C1 segment of cervical spinal cord (tissue), 14 donors: ENCODE measurements around the gene IL4I1.

ENCODE experiments used
- DNase-seq, 14 donors: peaks; one replicate each; lab custom pipeline; 2025; lab: John Stamatoyannopoulos, UW

Gene IL4I1

DNA sequence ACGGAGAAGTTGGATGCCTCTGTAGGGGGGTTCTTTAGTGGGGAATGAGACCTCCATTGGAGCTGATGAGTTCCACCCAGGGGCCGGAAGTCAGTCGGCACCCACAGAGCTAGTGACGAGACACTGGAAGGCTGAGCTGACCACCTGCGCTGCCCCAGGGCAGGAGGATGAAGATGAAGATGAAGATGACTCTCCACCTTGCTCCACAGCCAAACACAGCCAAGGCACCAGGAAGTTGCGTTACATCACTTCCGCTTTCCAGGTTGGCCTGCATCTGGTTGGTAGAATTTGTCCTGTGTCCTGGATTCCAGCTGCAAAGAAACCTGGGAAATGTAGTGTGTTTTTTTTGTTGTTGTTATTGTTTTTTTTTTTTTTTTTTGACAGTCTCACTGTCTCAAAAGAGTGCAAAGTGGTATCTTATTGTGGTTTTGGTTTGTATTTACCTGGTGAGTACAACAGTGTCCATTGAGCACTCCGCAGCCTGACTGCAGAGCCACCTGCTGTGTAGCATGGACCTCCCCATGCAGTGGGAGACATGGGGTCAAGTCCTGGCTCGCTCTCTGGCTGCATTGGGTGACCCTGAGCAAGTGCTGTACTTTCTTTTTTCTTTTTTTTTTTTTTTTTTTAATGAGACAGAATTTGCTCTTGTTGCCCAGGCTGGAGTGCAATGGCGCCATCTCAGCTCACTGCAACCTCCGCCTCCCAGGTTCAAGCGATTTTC, 17.3 kb downstream of the IL4I1 start:
- no peak for DNase-seq

- DNase-seq: no peak
These were observed 18.0 kb downstream of the IL4I1 start for GRCh38 chr19:49878744-49879070.

DNA sequence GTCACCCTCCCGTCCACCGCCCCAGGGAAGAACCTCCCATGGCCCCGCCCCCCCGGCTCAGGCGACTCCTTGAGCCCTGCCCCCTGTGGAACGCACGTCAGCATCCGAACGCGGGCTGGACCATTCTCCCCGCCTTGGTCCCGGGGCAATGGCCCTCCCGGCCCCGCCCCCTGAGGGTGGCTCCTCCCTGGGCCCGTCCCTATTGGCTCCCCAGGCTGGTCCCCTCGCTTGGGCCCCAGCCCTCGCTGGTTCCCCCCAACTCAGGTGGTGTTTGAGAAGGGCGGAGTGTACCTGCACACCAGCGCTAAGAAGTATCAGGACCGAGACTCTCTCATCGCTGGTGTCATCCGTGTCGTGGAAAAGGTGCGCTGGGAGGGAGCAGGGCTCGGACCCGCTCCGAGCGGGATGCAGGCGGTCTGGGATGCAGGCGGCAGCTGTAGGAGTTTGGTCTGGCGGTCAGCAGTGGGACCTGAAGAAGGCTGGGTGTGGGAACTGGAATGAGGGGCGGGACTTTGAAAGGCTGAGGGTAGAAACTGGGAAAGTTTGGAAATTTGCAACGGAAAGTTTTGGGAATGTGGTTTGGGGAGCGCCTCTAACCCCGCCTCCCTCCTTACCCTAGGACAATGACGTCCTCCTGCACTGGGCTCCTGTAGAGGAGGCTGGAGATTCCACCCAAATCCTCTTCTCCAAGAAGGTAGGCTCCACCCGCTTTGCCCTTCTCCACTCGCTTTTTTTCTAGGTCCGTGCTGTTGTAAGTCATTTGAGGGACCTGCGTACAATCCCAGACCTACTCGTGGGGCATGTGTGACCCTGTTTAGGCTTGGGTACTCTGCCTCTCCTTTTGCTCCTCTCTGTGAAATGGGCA, 18.6 kb downstream of the IL4I1 start:
- DNase-seq: peak in 13 of 14 donors; percentile 92 to 99 (median 97)

DNA sequence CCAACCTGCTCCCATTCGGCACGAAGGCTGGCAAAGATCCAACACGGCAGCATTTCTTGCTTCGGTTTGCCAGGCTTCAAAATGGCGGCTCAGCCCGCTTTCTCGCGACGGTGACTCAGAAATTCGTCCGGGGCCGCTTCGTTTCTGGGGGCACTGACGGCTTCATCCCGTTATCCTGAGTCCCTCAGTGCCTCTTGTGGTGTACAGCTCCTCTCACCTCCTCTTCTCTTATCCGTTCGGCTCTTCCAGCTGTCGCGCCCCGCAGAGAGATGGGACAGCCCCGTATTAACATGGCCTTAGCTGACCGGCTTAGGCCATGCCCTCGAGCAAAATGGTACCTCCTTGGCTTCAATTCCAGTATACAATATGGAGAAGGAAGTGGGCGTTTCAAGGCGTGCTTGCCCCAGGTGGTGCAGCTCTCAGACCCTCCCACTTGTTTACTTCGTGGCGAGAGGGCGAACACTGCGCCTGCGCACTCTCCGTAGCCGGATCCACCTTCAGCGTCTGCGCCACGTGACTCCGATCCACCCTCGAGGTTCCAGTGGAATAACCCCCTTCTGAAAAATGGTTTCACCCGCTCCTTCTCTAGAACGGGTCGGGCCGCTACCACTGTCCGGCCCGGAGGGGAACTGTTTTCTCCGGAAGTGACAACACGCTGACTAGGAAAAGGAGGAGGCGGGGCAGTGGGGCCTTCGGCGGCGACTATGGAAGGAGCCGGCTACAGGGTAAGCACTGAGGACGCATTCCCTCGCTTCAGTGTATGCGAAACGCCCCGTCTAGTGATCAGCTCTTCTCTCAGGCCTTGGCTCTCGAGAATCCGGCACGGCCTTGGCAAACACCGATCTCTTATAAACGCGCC, 19.4 kb downstream of the IL4I1 start, which contains the start of the genes AKT1S1 and TBC1D17:
Gene AKT1S1 (minus strand): TSS at position 336 of the 859 bp plus-strand sequence. CDS start 4,060 bp downstream, outside the sequence.
Gene TBC1D17 (plus strand): TSS at position 683 of the 859 bp plus-strand sequence. CDS start 22 bp downstream, at position 705.
- DNase-seq: peak; percentile 95 to 100 (median 99)

DNA sequence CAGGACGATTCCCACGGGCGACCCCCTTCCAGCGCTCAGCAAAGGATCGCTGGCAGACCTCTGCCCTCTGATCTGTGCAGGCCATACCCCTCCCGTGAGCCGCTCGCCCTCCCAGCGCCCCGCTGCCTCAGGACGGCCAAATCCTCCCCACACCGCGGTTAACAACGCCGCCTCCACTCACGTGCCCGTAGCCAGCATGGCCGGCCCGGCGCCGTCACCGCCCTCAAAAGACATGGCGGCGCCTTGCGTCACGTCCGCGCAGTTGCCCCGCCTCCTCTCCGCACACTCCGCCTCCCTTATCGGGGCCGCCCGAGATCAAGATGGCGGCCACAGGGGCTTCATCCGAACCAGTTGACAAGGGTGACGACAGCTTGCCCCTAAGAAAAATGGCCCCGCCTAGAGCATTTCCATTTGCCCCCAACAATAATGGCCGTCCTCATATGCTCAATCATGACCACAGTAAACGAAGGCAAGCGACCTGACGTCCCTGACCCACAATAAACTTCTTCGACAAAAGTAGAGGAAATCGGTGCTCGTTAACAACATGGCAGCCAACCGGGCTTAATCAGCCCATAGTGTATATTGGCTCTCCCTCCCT, 20.2 kb downstream of the IL4I1 start:
- DNase-seq: peak; percentile 93 to 100 (median 98)

DNA sequence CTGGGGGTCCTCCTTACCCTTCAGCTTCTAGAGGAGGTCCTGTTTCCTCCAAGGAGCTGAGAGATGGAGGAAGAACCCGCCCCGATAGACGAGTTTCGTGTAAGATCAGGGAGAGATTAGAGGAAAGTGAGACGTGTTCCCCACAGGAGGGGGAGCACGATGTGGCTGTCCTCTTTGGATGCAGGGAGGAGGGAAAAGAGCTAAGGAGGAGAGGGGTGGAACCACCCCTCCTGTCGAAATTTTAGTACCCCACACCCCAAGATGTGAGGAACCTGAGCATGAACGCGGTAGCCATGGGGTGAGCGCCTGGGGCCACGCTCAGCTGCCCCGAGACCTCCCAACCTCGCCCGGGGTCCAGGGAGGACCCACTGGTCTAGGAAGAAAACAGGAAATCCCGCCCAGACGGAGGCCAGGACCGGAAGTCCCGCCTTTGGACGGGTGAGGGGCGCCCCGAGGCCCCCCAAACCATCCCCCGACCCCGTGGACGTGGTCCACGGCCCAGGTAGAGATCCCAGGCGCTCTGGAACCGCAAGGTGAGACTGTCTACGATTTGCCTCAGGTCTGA, 20.7 kb downstream of the IL4I1 start:
- DNase-seq: peak in 12 of 14 donors; percentile 57 to 84 (median 78)

- no peak for DNase-seq
These were observed 21.5 kb downstream of the IL4I1 start for GRCh38 chr19:49875177-49875576.

DNA sequence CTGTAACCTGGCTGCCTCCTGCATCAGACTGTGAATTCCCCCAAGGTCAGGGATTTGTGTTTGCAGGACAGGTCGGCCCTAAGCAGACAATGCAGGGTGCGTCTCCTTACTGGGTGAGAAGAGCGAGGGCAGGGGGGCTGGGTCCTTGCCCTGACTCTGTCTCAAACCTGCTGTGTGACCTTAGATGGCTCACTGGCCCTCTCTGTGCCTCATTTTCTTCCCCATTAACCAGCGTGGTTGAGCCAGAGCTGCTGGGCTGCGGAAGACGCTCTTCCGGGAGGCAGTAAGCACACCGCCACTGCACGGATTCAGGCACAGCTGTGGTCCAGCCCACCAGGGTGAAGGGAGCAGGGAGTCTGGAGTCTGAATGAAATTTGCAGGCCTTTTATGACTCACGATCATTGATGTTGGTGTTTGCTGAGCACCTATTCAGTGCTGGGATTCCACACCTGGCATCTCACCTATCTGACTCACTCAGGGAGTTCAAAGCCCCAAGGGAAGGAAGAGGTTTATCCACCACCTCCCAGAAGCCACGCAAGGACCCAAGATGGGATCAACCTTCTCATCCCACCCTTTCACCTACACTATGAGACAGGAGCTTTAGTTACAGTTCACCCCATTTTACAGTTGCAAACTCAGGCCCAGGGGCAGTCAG, 22.1 kb downstream of the IL4I1 start:
- no peak for DNase-seq

DNA sequence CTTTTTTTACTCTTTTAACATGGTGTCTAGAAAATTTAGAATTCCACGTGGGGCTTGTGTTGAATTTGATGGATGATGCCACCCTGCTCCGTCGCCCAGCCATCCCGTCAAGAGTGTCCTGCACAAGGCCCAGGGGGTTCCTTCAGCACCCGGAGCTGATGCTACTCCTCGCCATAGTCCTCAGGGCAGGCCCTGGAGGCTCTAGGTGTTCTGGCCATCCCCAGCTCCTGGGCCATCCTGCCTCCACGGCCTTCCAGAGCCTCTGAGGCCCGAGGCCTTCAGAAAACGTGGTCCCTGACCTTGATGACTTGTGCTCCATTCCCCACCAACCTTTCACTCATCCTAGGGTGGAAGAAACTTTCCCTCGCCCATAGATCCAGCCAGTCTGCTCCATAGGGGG, 22.9 kb downstream of the IL4I1 start:
- DNase-seq: no peak

- DNase-seq: no peak
These were observed 23.6 kb downstream of the IL4I1 start for GRCh38 chr19:49873129-49873521.

DNA sequence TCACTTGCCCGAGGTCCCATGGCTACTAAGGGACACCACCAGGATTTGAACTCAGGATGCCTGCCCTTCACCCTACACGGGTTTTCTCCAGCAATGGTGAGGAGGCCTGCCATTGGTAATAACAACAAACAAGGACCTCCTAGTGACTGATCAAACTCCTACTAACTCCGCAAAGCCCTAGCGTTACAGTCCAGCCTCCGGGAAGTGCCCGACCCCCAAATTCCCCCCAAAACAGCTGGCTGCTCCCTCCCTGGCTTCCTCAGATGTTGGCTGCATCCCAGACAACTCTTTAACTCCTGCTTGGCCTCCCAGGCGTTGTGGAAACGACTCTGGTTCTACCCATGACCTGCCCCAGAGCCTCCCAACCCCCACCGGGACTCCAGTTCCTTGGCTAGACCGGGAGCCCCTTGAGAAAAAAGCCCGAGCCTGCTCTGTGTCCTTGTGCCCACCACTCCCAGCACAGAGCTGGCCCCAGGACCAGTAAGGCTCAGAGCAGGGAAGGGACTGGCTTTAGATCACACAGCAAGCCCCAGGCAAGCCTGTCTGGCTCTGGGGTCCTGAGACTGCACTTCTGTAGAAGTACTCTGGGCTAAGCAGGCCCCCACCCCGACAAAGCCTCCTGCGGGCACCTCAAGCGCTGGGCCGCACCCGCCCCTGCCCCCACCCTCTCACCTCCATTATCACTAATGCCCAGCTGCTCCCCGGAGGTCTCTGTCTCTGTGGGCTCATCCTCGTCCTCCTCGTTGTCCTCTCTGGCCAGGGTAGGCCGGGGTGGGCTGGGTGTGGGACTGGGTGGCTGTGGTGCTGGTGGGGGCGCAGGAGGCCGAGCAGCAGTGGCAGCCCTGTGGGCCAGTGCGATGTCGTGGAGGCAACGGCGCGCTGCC, 24.2 kb downstream of the IL4I1 start:
- DNase-seq: no peak

GRCh38 chr19:49871349-49871985, 25.2 kb downstream of the IL4I1 start:
- no peak for DNase-seq

DNA sequence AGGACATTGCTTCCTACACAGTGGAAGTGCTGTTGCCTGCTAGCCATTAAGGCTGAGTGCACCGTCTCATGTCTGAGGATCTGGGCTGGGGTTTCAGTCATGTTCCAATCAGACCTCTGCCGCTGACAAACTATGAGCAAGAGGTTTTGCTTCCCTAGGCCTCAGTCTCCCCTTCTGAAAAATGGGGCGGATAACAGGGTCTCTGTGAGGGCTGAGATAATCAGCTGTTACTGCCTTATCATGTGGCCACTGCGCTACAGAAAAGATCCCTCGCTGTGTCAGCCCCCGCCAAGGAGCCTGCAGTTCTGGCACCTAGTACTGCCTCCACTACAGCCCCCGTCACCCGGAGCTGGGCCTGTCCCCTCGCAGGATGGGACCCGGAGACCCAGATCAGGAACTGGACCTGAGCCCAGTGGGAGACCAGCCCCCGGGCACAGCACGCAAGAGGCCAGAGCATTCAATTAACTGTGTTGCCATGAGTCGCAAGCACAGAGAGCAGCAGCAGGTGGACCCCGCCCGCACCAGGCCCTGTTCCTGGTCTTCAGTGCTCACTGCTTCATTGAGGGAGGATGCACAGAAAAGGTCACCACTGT, 26.3 kb downstream of the IL4I1 start:
- DNase-seq: peak in 1 of 14 donors; percentile 53

DNA sequence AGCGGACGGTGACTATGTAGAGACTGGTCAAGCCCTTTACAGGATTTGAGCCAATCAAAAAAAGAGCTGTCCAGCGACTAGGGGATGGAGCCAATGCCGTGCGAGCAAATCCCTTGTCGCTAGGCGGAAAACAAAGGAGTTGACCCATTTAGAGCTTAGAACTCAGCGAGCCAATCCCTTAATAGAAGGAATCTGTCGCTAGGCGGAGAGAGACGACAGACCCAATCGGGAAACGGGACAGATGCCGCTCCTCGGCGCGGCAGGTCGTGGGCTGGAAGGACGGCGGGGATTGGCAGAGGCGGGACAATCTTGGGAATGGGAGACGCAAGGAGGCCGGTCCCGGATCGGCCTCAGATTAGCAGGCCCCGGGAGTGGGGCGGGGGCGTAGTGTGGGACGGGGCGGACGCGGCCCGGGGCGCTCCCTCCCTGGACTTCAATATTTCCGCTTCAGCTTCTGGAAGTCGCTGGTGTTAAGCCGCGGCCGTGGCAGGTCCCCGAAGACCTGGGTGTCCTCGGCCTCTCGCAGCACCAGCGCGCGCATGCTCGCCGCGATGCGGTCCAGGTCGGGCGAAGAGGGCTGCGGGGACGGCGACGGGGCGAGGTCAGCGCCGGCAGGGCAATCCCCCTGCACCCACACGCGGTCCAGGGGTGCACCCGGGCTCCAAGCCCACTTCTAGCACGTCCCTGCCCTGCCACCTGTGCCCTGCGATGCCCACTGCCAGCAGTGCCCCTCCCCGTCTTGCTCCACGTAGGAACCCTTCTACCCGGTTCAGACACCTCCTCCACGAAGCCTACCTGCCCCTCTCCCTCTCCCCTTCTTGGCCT, 27.0 kb downstream of the IL4I1 start:
- DNase-seq: peak; percentile 76 to 100 (median 97)

DNA sequence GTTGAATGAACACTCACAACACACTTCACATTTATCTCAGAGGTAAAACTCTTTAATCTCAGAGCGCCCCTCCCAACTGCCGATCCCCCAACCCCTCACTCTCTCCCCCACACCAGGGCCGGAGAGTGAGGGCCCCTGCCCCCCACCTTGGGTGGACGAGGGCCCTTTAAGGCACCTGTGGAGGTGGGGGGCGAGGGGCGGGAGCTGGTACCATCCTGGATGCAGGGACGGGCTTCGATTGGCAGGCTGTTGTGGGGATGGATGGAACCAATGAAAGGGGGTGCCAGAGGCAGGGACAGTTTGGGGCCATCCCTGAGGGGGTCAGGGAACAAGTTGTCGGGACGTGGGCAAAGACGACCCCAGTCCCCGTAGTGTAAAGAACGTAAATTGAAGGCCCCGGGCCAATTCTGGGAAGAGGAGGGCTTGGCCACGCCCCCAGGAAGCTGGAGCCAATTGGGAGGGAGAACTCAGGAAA, 27.6 kb downstream of the IL4I1 start:
- no peak for DNase-seq

- DNase-seq: peak; percentile 94 to 99 (median 98)
These were observed 29.5 kb downstream of the IL4I1 start, which contains the start of gene PNKP for GRCh38 chr19:49866933-49867782. Gene PNKP, minus strand, starts transcription at chr19:49867576. Its CDS starts 372 bp downstream, at chr19:49867204.
